Measurements from ENCODE around the gene WNT7A.

Gene WNT7A

DNA sequence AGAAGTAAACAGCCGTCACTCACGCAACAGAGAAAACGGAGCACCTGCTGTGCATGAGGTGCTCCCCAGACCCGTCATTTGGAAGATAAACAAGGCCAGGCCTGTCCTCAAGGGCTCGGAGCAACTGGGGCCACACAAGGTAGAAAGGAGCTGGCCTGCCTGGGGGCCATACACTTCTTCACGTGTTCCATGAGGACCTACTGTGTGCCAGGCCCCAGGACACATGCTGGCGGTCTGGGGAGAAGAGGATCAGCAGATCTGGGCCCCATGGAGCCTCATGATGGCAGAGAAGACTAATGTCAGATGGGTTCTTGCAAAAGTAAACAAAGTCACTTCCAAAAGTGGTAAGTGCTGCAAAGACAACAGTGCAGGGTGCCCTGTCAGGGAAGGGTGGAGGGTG is 14.3 kb downstream of the WNT7A start:
- Histone ChIP-seq H3K9me3 (ENCODE audit: severe bottlenecking) (no peaks in the 10 kb centered on the region), H3K36me3 (no peaks in the 10 kb centered on the region), H3K4me3 (ENCODE audit: low read depth, low read length) (no peak overlapping the region), H3K27me3 (ENCODE audit: insufficient read depth, low read depth, severe bottlenecking) (peaks cover 84% of the 10 kb centered on the region), H3K27ac (no peak overlapping the region)
- no peak for DNase-seq
- TF ChIP-seq, protein P1, sequence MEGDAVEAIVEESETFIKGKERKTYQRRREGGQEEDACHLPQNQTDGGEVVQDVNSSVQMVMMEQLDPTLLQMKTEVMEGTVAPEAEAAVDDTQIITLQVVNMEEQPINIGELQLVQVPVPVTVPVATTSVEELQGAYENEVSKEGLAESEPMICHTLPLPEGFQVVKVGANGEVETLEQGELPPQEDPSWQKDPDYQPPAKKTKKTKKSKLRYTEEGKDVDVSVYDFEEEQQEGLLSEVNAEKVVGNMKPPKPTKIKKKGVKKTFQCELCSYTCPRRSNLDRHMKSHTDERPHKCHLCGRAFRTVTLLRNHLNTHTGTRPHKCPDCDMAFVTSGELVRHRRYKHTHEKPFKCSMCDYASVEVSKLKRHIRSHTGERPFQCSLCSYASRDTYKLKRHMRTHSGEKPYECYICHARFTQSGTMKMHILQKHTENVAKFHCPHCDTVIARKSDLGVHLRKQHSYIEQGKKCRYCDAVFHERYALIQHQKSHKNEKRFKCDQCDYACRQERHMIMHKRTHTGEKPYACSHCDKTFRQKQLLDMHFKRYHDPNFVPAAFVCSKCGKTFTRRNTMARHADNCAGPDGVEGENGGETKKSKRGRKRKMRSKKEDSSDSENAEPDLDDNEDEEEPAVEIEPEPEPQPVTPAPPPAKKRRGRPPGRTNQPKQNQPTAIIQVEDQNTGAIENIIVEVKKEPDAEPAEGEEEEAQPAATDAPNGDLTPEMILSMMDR (IDR thresholded peaks at IDR 0.05; ENCODE audit: low read depth, low read length) = no peak

DNA sequence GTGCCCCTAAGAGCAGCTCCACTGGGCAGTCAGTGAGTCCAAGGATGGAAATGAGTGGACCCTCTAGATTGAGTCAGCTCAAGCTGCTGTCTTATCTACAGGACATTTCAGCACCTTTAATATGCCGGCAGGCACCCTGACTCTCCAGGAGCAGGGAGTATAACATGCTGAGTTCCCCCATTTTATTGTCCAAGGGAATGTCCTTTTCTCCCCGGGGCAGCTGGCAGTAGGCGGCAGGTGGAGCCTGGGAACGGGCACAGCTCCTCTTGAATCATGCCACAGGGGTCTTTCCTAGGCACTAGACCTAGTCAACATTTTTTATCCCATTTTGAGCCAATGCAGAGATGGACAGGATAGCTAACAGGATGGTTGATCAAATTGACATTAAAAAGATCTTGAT is 14.8 kb downstream of the WNT7A start:
- no peak overlapping the region for H3K4me3 ChIP-seq (ENCODE audit: low read depth, low read length)
- H3K36me3 ChIP-seq = no peaks in the 10 kb centered on the region
- no peak overlapping the region for H3K27ac ChIP-seq
- DNase-seq = no peak
- H3K27me3 ChIP-seq (ENCODE audit: insufficient read depth, low read depth, severe bottlenecking) = peaks cover 86% of the 10 kb centered on the region
- no peaks in the 10 kb centered on the region for H3K9me3 ChIP-seq (ENCODE audit: severe bottlenecking)
- TF ChIP-seq, protein P1 (IDR thresholded peaks at IDR 0.05; ENCODE audit: low read depth, low read length) = no peak

DNA sequence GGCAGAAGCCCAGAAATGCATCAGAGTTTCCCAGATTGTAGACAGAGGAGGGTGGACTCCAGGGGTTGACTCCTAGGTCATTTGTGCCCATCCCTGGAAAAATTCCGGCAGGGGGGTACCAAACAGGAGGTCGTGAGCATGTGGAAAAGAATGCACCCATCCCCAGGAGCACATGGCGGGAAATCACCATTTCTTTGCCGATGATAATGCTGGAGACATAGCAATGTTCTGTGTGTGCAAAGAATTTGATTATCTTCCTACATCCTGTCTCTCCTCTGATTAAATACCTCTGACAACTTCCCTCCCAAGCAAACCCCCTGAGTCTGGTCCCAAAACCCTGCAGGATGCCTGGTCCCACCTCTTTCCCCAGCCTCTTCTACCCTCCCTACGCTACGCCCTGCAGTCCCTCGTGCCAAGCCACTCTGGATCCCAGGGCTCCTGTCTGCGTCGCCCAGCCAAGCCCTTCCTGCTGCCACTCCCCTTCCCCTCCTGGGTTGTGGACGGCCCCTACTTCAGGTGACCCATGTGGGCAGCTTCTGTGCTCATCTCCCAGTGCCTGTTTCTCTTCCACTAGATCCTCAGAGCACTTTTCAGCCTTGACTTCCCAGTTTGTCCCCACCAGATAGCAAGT is 15.8 kb downstream of the WNT7A start:
- no peak for DNase-seq
- TF ChIP-seq, protein P1 (IDR thresholded peaks at IDR 0.05; ENCODE audit: low read depth, low read length) = no peak
- H3K9me3 ChIP-seq (ENCODE audit: severe bottlenecking) = no peaks in the 10 kb centered on the region
- no peaks in the 10 kb centered on the region for H3K36me3 ChIP-seq
- H3K27ac ChIP-seq = no peak overlapping the region
- peaks cover 89% of the 10 kb centered on the region for H3K27me3 ChIP-seq (ENCODE audit: insufficient read depth, low read depth, severe bottlenecking)
- H3K4me3 ChIP-seq (ENCODE audit: low read depth, low read length) = no peak overlapping the region

DNA sequence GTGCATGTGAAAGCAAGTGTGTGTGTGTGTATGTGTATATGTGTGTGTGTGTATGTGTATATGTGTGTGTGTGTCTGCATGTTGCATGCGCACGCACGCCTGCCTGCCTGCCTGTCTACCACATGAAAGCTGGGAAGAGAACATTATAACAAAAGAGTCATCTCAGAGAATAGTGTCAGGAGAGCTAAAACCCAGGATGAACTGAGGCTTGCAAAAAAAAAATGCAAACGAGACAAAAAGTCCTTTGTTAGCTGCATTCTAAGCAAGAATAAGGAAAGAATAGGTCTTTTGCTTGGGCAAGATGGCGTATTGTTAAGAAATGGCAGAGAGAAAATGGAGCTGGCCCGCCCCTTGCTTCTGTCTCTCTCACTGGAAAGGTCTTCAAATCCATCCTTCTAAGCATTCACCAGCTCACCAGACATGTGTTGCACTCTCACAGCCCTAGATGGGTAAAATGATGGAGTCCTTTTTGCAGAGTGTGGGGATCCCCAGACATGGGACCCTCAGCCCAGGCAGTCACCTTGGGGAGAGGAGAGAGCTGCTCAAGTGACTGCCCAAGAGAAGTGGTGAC is 16.4 kb downstream of the WNT7A start:
- no peaks in the 10 kb centered on the region for H3K36me3 ChIP-seq
- peaks cover 94% of the 10 kb centered on the region for H3K27me3 ChIP-seq (ENCODE audit: insufficient read depth, low read depth, severe bottlenecking)
- no peak for DNase-seq
- no peaks in the 10 kb centered on the region for H3K9me3 ChIP-seq (ENCODE audit: severe bottlenecking)
- no peak overlapping the region for H3K27ac ChIP-seq
- TF ChIP-seq, protein P1 (IDR thresholded peaks at IDR 0.05; ENCODE audit: low read depth, low read length) = no peak
- H3K4me3 ChIP-seq (ENCODE audit: low read depth, low read length) = no peak overlapping the region

DNA sequence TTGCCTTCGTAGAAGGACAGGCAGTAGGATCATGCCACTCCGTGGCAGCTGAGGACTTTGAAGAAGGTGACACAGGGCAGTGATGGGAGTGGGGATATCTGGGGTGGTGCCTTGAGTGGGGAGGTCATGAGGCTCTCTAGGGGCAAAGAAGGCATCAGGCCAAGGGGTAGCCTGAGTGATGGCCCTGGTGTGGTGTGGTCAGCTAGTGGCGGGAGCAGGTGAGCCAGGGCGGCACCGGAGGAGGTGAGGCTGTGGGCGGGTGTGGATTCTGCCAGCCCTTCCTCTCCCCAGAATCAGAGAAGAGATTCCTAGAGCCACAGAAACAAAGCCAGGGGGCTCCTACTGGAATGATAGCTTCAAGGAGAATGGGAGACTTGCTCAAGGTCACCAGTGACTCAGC is 18.4 kb downstream of the WNT7A start:
- Histone ChIP-seq H3K27ac (no peak overlapping the region), H3K4me3 (ENCODE audit: low read depth, low read length) (no peak overlapping the region), H3K27me3 (ENCODE audit: insufficient read depth, low read depth, severe bottlenecking) (peaks cover 93% of the 10 kb centered on the region), H3K36me3 (no peaks in the 10 kb centered on the region), H3K9me3 (ENCODE audit: severe bottlenecking) (no peaks in the 10 kb centered on the region)
- TF ChIP-seq, protein P1 (IDR thresholded peaks at IDR 0.05; ENCODE audit: low read depth, low read length) = no peak
- no peak for DNase-seq

DNA sequence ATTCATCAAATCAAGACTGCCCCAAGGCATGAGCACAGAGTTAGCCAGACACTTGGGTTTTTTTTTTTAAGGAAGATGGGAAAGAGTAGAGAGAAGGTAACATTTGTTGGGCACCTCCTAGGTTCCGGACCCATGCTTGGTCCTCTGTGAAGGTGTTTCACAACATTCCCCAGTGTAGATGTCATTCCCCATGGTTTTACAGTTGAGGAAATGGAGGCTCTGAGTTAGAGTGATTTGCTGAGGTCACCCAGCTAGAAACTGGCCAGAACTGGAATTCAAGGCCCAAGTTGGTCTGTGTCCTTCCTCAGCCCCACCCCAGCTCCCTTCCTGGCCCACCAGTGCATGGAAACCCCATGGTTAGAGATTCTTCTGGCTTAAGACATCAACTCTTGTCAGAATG is 19.9 kb downstream of the WNT7A start:
- no peak overlapping the region for H3K4me3 ChIP-seq (ENCODE audit: low read depth, low read length)
- H3K36me3 ChIP-seq = no peaks in the 10 kb centered on the region
- TF ChIP-seq, protein P1 (IDR thresholded peaks at IDR 0.05; ENCODE audit: low read depth, low read length) = no peak
- no peak for DNase-seq
- H3K27ac ChIP-seq = no peak overlapping the region
- peaks cover 88% of the 10 kb centered on the region for H3K27me3 ChIP-seq (ENCODE audit: insufficient read depth, low read depth, severe bottlenecking)
- H3K9me3 ChIP-seq (ENCODE audit: severe bottlenecking) = no peaks in the 10 kb centered on the region
